HepG2 (cell line): ENCODE data around the gene SHMT1. TPM values are rescaled to one million over a fixed set of nuclear protein-coding genes. Genes with fewer than 3 reads are reported as not detected.

ENCODE experiments used
- ATAC-seq: fragments of 200-7000 bp; cut with Tn5 transposase; 3 replicates; pipeline ENCODE4 v1.9.1; 2020; ENCODE audit warnings: mild to moderate bottlenecking, moderate library complexity
- BruUV-seq: library from RNA; stranded (reverse); fragments of 400-500 nt; replicated peaks from 2 replicates; lab custom pipeline; 2021; lab: Mats Ljungman, UMichigan
- CTCF ChIA-PET: fragments of 300-600 bp; formaldehyde crosslinking; extraction: SDS; loops from one replicate; lab custom pipeline; 2021; ENCODE audit warnings: low total read pairs, inconsistent platforms, low intra/inter-chr PET ratio; lab: Yijun Ruan, JAX
- POLR2A ChIA-PET: fragments of 350-600 bp; sonication (Branson Sonifier 250); formaldehyde crosslinking; loops from one replicate; lab custom pipeline; 2020; ENCODE audit warnings: antibody characterized with exemption, inconsistent platforms; lab: Yijun Ruan, JAX
- DNase-seq: peaks from one replicate; pipeline ENCODE4 v3.0.0-alpha.2; 2015; ENCODE audit warnings: low spot score
- FAIRE-seq: peaks from 3 replicates; lab custom pipeline; 2011; peaks lifted over from hg19 to GRCh38; lab: Jason Lieb, UNC
- H2AFZ ChIP-seq: one replicate; pipeline ENCODE4 v1.6.1; 2011; ENCODE audit warnings: low read length, inconsistent platforms
- H3K27ac ChIP-seq: fragments of 300-600 bp; 3 replicates; pipeline ENCODE4 v1.8.0; 2011; ENCODE audit warnings: mixed run types, mild to moderate bottlenecking, mixed read lengths, low read length, inconsistent platforms; ENCODE audit not compliant: insufficient read depth; ENCODE audit errors: extremely low read length
- H3K27me3 ChIP-seq, 2 experiments: fragments of 200-600 bp in 1 of 2; 2 replicates in 1 of 2; 3 replicates in 1 of 2; pipeline versions ENCODE4 v1.6.0 to v1.8.0; 2011; ENCODE audit warnings: low read length in 2 of 2, mild to moderate bottlenecking in 2 of 2, moderate library complexity in 2 of 2, inconsistent platforms in 1 of 2; ENCODE audit not compliant: insufficient read depth in 2 of 2, control insufficient read depth in 1 of 2
- H3K36me3 ChIP-seq, 2 experiments: fragments of 200-600 bp in 1 of 2; replicated peaks in 1 of 2; 2 replicates in 1 of 2; 3 replicates in 1 of 2; pipeline versions ENCODE4 v1.5.1 to v1.8.0; 2011; ENCODE audit warnings: low read length in 2 of 2, inconsistent platforms in 1 of 2; ENCODE audit not compliant: insufficient read depth in 2 of 2, control insufficient read depth in 1 of 2
- H3K4me1 ChIP-seq: 2 replicates; pipeline ENCODE4 v1.5.1; 2012; ENCODE audit warnings: low read length, inconsistent platforms; ENCODE audit not compliant: insufficient read depth
- H3K4me2 ChIP-seq: 2 replicates; pipeline ENCODE4 v1.6.0; 2011; ENCODE audit warnings: low read depth, low read length, inconsistent platforms
- H3K4me3 ChIP-seq, 3 experiments: fragments of 200-600 bp in 1 of 3; sonication (generic), shearing (Covaris generic) in 1 of 3; replicated peaks in 1 of 3; 2 replicates each; pipeline ENCODE4 v1.5.1; 2011 to 2016; ENCODE audit warnings: low read length in 3 of 3, inconsistent platforms in 2 of 3, low read depth in 2 of 3, mild to moderate bottlenecking in 2 of 3, control low read depth in 1 of 3, mixed read lengths in 1 of 3; ENCODE audit not compliant: insufficient read depth in 1 of 3
- H3K79me2 ChIP-seq: one replicate; pipeline ENCODE4 v1.6.1; 2011; ENCODE audit warnings: low read length, inconsistent platforms; ENCODE audit not compliant: insufficient read depth
- H3K9ac ChIP-seq: 2 replicates; pipeline ENCODE4 v1.6.0; 2011; ENCODE audit warnings: mild to moderate bottlenecking, low read depth, low read length, inconsistent platforms; ENCODE audit not compliant: insufficient read depth
- H3K9me3 ChIP-seq: 2 replicates; pipeline ENCODE4 v1.5.1; 2012; ENCODE audit warnings: mild to moderate bottlenecking, low read length
- H4K20me1 ChIP-seq: 2 replicates; pipeline ENCODE4 v1.6.0; 2011; ENCODE audit warnings: inconsistent platforms, mild to moderate bottlenecking, low read length, moderate library complexity; ENCODE audit not compliant: insufficient read depth
- ARNT2 ChIP-seq: sonication (generic); formaldehyde crosslinking; IDR thresholded peaks from 2 replicates; pipeline ENCODE4 v1.8.0; 2022; ENCODE audit warnings: mild to moderate bottlenecking, low read depth, missing genetic modification reagents, moderate library complexity
- CENPT ChIP-seq: sonication (generic); formaldehyde crosslinking; IDR thresholded peaks from 2 replicates; pipeline ENCODE4 v1.8.0; 2022; ENCODE audit warnings: low read depth, mild to moderate bottlenecking, moderate library complexity, missing genetic modification reagents
- HOXA5 ChIP-seq: sonication (generic); formaldehyde crosslinking; IDR thresholded peaks from 2 replicates; pipeline ENCODE4 v1.4.0; 2020; ENCODE audit warnings: missing genetic modification reagents
- KLF12 ChIP-seq: sonication (generic); formaldehyde crosslinking; IDR thresholded peaks from 2 replicates; pipeline ENCODE4 v1.4.0; 2020; ENCODE audit warnings: missing genetic modification reagents, borderline replicate concordance
- MEF2D ChIP-seq: sonication (generic); formaldehyde crosslinking; IDR thresholded peaks from 2 replicates; pipeline ENCODE4 v1.5.1; 2020; ENCODE audit warnings: mild to moderate bottlenecking, missing genetic modification reagents
- NRL ChIP-seq: sonication (generic); formaldehyde crosslinking; IDR thresholded peaks from 2 replicates; pipeline ENCODE4 v1.5.0; 2020; ENCODE audit warnings: missing genetic modification reagents, mild to moderate bottlenecking, moderate library complexity, borderline replicate concordance
- PHB2 ChIP-seq: fragments of 450-650 bp; IDR thresholded peaks from 2 replicates; pipeline ENCODE4 v1.6.1; 2018; ENCODE audit not compliant: partially characterized antibody
- PHF20 ChIP-seq: sonication (generic); formaldehyde crosslinking; IDR thresholded peaks from 2 replicates; pipeline ENCODE4 v1.5.0; 2020; ENCODE audit warnings: mild to moderate bottlenecking, missing genetic modification reagents
- PTBP1 ChIP-seq: fragments of 200-400 bp; formaldehyde crosslinking; IDR thresholded peaks from 2 replicates; pipeline ENCODE4 v1.6.1; 2018; ENCODE audit warnings: low read length, low read depth; ENCODE audit not compliant: poor library complexity, severe bottlenecking
- RFXANK ChIP-seq: IDR thresholded peaks from 2 replicates; pipeline ENCODE4 v1.6.1; 2016
- ZFP82 ChIP-seq: sonication (generic); formaldehyde crosslinking; IDR thresholded peaks from 2 replicates; pipeline ENCODE4 v1.5.1; 2020; ENCODE audit warnings: mild to moderate bottlenecking, missing genetic modification reagents, borderline replicate concordance
- ZNF30 ChIP-seq: sonication (generic); formaldehyde crosslinking; IDR thresholded peaks from 2 replicates; pipeline ENCODE4 v1.5.0; 2020; ENCODE audit warnings: mild to moderate bottlenecking, missing genetic modification reagents
- ZNF326 ChIP-seq: sonication (generic); formaldehyde crosslinking; IDR thresholded peaks from 2 replicates; pipeline ENCODE4 v1.4.0; 2020; ENCODE audit warnings: missing genetic modification reagents, borderline replicate concordance
- WGBS: methylation state at CpG from one replicate; pipeline ENCODE4 v1.1.6; 2017; ENCODE audit warnings: low lambda C conversion rate; 5-methylcytosine and 5-hydroxymethylcytosine counted together
- in situ Hi-C: cut with HindIII; loops from 2 replicates; pipeline ENCODE4 v1.10.0; 2017; ENCODE audit warnings: low pct_unique_long_range_greater_than_20kb; ENCODE audit not compliant: extremely low pct_ligation_motif_present
- intact Hi-C: fragments of 100-400 bp; cut with micrococcal nuclease; formaldehyde crosslinking; loops from one replicate; pipeline ENCODE4 v1.10.0; 2022; ENCODE audit not compliant: unreplicated experiment
- polyA plus RNA-seq, 8 experiments: library from polyadenylated mRNA; depleted of rRNA in 3 of 8; stranded (reverse) in 7 of 8; unstranded in 1 of 8; fragments of >200 nt; fragmentation: Illumina TruSeq in 4 of 8; extraction: Trizol in 4 of 8; gene quantifications; 2 replicates each; pipeline versions ENCODE4 v1.2.1 to v1.2.3, GENCODE V29; 2011 to 2016; ENCODE audit warnings: low read depth in 4 of 8, missing spikeins in 1 of 8, mixed read lengths in 1 of 8; ENCODE audit not compliant: insufficient read depth in 1 of 8
- total RNA-seq, 5 experiments: library from RNA; depleted of rRNA; stranded (reverse); fragments of >200 nt; fragmentation: Illumina TruSeq; extraction: Trizol; gene quantifications; 2 replicates each; pipeline ENCODE4 v1.2.3, GENCODE V29; 2016; ENCODE audit warnings: low read depth in 1 of 5
- TF ChIP-seq, protein P1 (sequence below), 2 experiments: sonication (generic) in 1 of 2; formaldehyde crosslinking in 1 of 2; IDR thresholded peaks; 2 replicates each; pipeline versions ENCODE4 v1.6.1 to v1.9.0; 2014 to 2022; ENCODE audit warnings: antibody characterized with exemption in 1 of 2, borderline replicate concordance in 1 of 2, inconsistent platforms in 1 of 2, low read depth in 1 of 2, missing genetic modification reagents in 1 of 2
- TF ChIP-seq, protein P2 (sequence below): sonication (generic); formaldehyde crosslinking; IDR thresholded peaks from 2 replicates; pipeline ENCODE4 v1.4.0; 2020; ENCODE audit warnings: missing genetic modification reagents

Gene SHMT1
- total and polyA plus RNA-seq, 2 of the 13 experiments (the other 11 are each of a cell fraction or from before 2014, with no cell fraction given): 21.3 to 48.8 TPM

DNA sequence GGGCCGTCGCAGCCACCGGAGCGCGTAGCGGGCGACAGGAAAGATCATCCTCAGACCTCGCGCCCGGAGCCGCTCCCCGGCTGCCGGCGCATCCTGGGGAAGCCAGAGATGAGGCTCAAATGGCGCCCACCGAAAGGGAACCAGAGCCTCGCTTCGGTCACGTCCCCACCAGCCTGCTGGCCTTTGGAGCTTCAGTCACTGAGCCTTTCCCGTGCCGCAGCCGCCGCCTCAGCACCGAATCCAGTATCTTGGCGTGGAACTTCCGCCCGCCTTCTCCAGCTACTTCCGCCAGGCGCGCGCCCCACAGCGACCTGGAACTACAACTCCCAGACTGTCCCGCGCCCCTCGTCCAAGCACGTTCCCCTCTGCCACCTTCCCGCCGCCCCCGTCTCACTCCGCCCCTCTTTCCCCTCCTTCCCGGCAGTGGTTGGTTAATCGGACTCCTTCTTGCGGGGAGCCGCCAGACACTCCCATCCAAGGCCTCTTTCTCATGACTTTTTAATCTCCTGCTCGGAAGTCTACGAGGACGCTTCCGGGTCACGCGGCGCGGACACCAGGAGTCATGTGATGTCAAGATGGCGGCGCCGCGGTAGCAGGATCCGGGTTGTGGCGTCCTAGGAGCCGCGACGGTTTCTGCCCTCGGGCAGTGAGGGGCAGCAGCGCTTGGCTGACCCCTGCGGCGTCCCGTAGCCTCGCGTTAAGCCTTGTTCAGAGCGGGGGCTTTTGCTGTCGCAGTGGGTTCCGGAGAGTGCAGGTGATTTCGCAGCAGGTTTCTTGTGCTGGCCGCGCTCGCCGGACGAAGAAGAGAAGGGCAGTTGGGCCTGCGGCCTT, 48.4 kb downstream of the SHMT1 start, which contains the start of the genes SMCR8 and TOP3A:
TSS of gene SMCR8 (plus strand) at position 563 of the 831 bp plus-strand sequence. CDS start 497 bp downstream, outside the sequence.
TSS of gene TOP3A (minus strand) at position 264 of the 831 bp plus-strand sequence. CDS start at position 48, 216 bp downstream.
- Histone ChIP-seq H3K4me3 (peak within 1 kb of the TSS; percentile 71 to 91 (median 80)), H3K9me3 (no peaks in the 10 kb centered on the region), H3K27ac (peak within 1 kb of the TSS; percentile 88), H3K9ac (peak within 1 kb of the TSS; percentile 90), H3K4me2 (peak within 1 kb of the TSS; percentile 92), H3K4me1 (peaks cover 64% of the 10 kb centered on the region), H3K36me3 (peaks cover 6 to 24% of the 10 kb centered on the region in 2 experiments; a peak in 4 of 5 replicates), H3K79me2 (peaks cover 87% of the 10 kb centered on the region), H3K27me3 (no peaks in the 10 kb centered on the region; a peak in 1 of 5 replicates), H2AFZ (peak within 1 kb of the TSS; percentile 11), H4K20me1 (peaks cover 10% of the 10 kb centered on the region)
- DNase-seq (peak; percentile 92), ATAC-seq (peak; percentile 94), FAIRE-seq (peak; percentile 85)
- POLR2A ChIA-PET: interaction anchor here (0.7 to 1.6 kb wide), 6 partner anchors 13 to 124 kb away, joined by 3 to 10 read pairs (median 5); partner anchors contain the start of genes LLGL1, MIEF2 and SHMT1
- in situ Hi-C loops (no loop called here), intact Hi-C loops (loop anchor here (5.0 to 10.0 kb wide), 2 partner anchors 50 to 58 kb away; partner anchors contain the start of genes FLII and SHMT1)
- 3% methylated on average over 27 of the region's 78 CpGs for WGBS
- CTCF ChIA-PET: no interaction called here
- BruUV-seq: no TSS peak
- TF ChIP-seq ZNF30 (CRISPR knock-in tag): no peak
- no peak for TF ChIP-seq PHB2
- no peak for TF ChIP-seq PTBP1
- TF ChIP-seq NRL (CRISPR knock-in tag): peak; percentile 77; the same call in 1 of the 2 replicates
- no peak; the same call in 1 of the 2 replicates for TF ChIP-seq HOXA5
- no peak; the same call in 1 of the 2 replicates for TF ChIP-seq ARNT2 (CRISPR knock-in tag)
- TF ChIP-seq RFXANK (CRISPR knock-in tag): no peak
- TF ChIP-seq, protein P1, sequence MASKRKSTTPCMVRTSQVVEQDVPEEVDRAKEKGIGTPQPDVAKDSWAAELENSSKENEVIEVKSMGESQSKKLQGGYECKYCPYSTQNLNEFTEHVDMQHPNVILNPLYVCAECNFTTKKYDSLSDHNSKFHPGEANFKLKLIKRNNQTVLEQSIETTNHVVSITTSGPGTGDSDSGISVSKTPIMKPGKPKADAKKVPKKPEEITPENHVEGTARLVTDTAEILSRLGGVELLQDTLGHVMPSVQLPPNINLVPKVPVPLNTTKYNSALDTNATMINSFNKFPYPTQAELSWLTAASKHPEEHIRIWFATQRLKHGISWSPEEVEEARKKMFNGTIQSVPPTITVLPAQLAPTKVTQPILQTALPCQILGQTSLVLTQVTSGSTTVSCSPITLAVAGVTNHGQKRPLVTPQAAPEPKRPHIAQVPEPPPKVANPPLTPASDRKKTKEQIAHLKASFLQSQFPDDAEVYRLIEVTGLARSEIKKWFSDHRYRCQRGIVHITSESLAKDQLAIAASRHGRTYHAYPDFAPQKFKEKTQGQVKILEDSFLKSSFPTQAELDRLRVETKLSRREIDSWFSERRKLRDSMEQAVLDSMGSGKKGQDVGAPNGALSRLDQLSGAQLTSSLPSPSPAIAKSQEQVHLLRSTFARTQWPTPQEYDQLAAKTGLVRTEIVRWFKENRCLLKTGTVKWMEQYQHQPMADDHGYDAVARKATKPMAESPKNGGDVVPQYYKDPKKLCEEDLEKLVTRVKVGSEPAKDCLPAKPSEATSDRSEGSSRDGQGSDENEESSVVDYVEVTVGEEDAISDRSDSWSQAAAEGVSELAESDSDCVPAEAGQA (IDR thresholded peaks at IDR 0.05; ENCODE audit: low read depth): peak; percentile 84
- TF ChIP-seq, protein P1 (CRISPR knock-in tag; IDR thresholded peaks at IDR 0.05; ENCODE audit: borderline replicate concordance): no peak
- TF ChIP-seq KLF12: no peak
- no peak; the same call in 1 of the 2 replicates for TF ChIP-seq CENPT (CRISPR knock-in tag)
- TF ChIP-seq PHF20 (CRISPR knock-in tag): peak; percentile 99
- TF ChIP-seq ZNF326 (CRISPR knock-in tag): no peak
- TF ChIP-seq ZFP82 (CRISPR knock-in tag): no peak; the same call in 1 of the 2 replicates
- peak; percentile 60 for TF ChIP-seq MEF2D (CRISPR knock-in tag)
- TF ChIP-seq, protein P2, sequence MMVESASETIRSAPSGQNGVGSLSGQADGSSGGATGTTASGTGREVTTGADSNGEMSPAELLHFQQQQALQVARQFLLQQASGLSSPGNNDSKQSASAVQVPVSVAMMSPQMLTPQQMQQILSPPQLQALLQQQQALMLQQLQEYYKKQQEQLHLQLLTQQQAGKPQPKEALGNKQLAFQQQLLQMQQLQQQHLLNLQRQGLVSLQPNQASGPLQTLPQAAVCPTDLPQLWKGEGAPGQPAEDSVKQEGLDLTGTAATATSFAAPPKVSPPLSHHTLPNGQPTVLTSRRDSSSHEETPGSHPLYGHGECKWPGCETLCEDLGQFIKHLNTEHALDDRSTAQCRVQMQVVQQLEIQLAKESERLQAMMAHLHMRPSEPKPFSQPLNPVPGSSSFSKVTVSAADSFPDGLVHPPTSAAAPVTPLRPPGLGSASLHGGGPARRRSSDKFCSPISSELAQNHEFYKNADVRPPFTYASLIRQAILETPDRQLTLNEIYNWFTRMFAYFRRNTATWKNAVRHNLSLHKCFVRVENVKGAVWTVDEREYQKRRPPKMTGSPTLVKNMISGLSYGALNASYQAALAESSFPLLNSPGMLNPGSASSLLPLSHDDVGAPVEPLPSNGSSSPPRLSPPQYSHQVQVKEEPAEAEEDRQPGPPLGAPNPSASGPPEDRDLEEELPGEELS (CRISPR knock-in tag): no peak; the same call in 1 of the 2 replicates
